ENCODE data around the gene GNLY. TPM values are rescaled to one million over a fixed set of nuclear protein-coding genes. Genes with fewer than 3 reads are reported as not detected.

Gene GNLY
- total RNA-seq, 1 donor from 2014 or later: not detected

DNA sequence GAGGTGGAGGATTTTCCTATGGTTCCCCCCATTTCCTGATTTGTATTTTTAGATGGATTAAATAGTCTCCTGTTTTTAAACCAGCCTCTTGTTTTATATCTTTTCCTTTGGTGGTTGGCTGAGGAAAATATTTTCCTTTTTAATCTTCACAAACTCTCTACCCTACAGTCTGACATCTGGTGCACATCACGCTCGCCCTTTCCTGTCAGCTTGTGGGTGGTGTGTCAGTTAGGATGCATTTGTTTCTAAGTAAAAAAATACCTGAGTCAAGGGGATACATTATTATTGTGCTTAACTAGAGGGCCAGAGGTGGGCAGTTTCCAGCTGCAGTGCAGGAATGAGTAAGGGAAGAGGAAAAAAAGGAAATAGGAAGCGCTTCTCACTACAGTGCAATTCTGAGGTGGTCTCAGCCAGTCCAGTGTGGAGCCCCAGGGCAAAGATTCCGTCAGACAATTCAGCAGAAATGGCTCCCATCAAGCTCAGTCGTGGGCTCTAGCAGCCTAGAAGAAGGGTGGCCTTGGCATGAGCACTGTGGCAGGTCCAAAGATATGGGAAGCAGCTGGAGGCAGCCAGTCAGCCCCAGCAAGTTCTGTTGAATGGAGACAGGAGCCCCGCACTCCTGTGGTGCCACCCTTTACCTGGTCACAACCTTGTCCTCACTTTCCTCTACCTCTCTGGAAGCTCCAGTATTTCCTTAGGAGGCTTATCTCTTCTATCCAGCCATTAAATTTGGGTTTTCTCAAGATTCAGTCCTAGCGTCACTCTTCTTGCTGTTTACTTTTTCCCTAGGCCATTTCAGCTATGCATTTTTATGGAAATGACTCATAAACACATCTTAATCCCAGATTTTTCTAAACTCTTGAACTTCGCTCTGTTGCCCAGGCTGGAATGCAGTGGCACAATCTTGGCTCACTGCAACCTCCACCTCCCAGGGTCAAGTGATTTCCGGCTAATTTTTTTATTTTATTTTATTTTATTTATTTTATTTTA, 44.7 kb upstream of the GNLY start:
- DNase-seq (ENCODE audit: extremely low spot score, unreplicated experiment): no peak
- H3K4me3 Mint-ChIP-seq (ENCODE audit: unreplicated experiment): no peak overlapping the region
- H3K27me3 Mint-ChIP-seq (ENCODE audit: unreplicated experiment): no peaks in the 10 kb centered on the region
- H3K27ac Mint-ChIP-seq (ENCODE audit: unreplicated experiment): peak overlapping the region; percentile 58
- peaks cover 24% of the 10 kb centered on the region for H3K4me1 Mint-ChIP-seq (ENCODE audit: unreplicated experiment)
- peaks cover 51% of the 10 kb centered on the region for H3K36me3 Mint-ChIP-seq (ENCODE audit: unreplicated experiment)
- TF ChIP-seq, protein P1, sequence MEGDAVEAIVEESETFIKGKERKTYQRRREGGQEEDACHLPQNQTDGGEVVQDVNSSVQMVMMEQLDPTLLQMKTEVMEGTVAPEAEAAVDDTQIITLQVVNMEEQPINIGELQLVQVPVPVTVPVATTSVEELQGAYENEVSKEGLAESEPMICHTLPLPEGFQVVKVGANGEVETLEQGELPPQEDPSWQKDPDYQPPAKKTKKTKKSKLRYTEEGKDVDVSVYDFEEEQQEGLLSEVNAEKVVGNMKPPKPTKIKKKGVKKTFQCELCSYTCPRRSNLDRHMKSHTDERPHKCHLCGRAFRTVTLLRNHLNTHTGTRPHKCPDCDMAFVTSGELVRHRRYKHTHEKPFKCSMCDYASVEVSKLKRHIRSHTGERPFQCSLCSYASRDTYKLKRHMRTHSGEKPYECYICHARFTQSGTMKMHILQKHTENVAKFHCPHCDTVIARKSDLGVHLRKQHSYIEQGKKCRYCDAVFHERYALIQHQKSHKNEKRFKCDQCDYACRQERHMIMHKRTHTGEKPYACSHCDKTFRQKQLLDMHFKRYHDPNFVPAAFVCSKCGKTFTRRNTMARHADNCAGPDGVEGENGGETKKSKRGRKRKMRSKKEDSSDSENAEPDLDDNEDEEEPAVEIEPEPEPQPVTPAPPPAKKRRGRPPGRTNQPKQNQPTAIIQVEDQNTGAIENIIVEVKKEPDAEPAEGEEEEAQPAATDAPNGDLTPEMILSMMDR (IDR thresholded peaks at IDR 0.05): no peak
- H3K9me3 Mint-ChIP-seq (ENCODE audit: unreplicated experiment): no peaks in the 10 kb centered on the region

DNA sequence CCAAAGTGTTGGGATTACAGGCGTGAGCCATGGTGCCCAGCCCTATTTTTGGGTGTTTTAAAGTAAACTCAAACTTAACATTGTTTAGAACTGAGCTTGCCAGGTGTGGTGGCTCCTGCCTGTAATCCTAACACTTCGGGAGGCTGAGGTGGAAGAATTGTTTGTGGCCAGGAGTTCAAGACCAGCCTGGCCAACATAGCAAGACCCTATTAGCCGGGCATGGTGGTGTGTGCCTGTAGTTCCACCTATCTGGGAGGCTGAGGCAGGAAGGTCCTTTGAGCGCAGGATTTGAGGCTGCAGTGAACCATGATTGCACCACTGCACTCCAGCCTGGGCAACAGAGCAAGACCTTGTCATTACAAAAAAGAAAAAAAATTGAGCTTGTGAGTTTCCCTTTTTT, 43.7 kb upstream of the GNLY start:
- DNase-seq (ENCODE audit: extremely low spot score, unreplicated experiment): no peak
- Mint-ChIP-seq H3K27me3 (ENCODE audit: unreplicated experiment) (no peaks in the 10 kb centered on the region), H3K4me1 (ENCODE audit: unreplicated experiment) (peaks cover 24% of the 10 kb centered on the region), H3K4me3 (ENCODE audit: unreplicated experiment) (no peak overlapping the region), H3K27ac (ENCODE audit: unreplicated experiment) (no peak overlapping the region), H3K9me3 (ENCODE audit: unreplicated experiment) (no peaks in the 10 kb centered on the region), H3K36me3 (ENCODE audit: unreplicated experiment) (peaks cover 51% of the 10 kb centered on the region)
- TF ChIP-seq, protein P1 (IDR thresholded peaks at IDR 0.05): no peak

DNA sequence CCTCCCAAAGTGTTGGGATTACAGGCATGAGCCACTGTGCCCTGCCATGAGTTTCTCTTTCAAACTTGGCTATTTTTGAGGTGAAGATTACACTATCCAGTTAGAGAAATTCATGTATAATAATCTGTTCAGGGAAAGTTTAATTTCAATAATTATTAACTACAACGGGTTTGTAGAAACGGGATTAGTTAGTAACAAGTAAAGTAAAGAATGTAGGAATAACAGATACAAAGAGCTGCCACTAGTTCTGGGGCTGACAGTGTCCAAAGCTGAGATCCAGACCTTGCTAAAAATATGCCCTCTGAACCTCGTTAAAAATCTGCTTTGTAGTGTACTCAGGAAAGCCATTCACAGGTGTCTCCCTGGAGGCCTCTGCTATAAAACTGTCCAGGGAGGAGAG, 43.1 kb upstream of the GNLY start:
- Mint-ChIP-seq H3K27ac (ENCODE audit: unreplicated experiment) (no peak overlapping the region), H3K27me3 (ENCODE audit: unreplicated experiment) (no peaks in the 10 kb centered on the region), H3K9me3 (ENCODE audit: unreplicated experiment) (no peaks in the 10 kb centered on the region), H3K4me3 (ENCODE audit: unreplicated experiment) (no peak overlapping the region), H3K4me1 (ENCODE audit: unreplicated experiment) (peaks cover 26% of the 10 kb centered on the region), H3K36me3 (ENCODE audit: unreplicated experiment) (peaks cover 47% of the 10 kb centered on the region)
- no peak for DNase-seq (ENCODE audit: extremely low spot score, unreplicated experiment)
- TF ChIP-seq, protein P1 (IDR thresholded peaks at IDR 0.05): no peak

DNA sequence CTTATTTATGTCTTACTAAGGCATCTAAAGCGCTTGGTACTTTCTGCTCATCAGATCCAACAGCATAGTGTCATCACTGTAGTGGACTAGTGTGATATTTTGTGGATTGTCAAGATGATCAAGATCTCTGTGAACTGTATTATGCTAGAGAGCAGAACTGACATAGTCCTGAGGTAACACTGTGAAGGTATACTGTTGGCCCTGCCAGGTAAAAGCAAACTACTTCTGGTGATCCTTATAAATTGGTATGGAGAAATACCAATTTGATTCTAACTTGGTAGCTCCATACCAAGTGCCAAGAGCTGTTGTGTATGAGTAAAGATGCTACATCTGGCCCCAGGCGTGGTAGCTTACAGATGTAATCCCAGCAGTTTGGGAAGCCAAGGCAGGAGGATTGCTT, 42.1 kb upstream of the GNLY start:
- Mint-ChIP-seq H3K9me3 (ENCODE audit: unreplicated experiment) (no peaks in the 10 kb centered on the region), H3K27me3 (ENCODE audit: unreplicated experiment) (no peaks in the 10 kb centered on the region), H3K4me1 (ENCODE audit: unreplicated experiment) (peaks cover 29% of the 10 kb centered on the region), H3K36me3 (ENCODE audit: unreplicated experiment) (peaks cover 43% of the 10 kb centered on the region), H3K27ac (ENCODE audit: unreplicated experiment) (no peak overlapping the region), H3K4me3 (ENCODE audit: unreplicated experiment) (no peak overlapping the region)
- no peak for DNase-seq (ENCODE audit: extremely low spot score, unreplicated experiment)
- TF ChIP-seq, protein P1 (IDR thresholded peaks at IDR 0.05): no peak

DNA sequence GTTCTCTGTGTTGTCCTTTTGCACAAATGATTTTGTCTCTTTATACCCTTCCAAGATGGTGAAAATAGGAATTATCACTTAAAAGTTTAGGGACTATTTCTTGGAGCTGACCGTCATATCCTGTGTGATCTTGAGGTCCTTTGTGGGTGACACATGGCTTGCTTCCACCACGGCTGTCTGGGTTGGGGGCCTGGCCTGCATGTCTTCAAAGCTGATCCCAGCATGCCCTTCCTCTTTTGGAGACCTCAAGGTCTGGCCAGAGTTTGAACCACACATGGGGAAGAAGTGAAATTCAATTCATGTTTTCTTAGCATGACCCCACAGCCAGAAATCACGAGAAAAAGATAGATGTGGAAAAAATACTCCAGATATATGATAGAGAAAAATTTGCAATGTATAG, 40.2 kb upstream of the GNLY start:
- Mint-ChIP-seq H3K4me1 (ENCODE audit: unreplicated experiment) (peaks cover 15% of the 10 kb centered on the region), H3K36me3 (ENCODE audit: unreplicated experiment) (peaks cover 36% of the 10 kb centered on the region), H3K27me3 (ENCODE audit: unreplicated experiment) (no peaks in the 10 kb centered on the region), H3K27ac (ENCODE audit: unreplicated experiment) (no peak overlapping the region), H3K9me3 (ENCODE audit: unreplicated experiment) (no peaks in the 10 kb centered on the region), H3K4me3 (ENCODE audit: unreplicated experiment) (no peak overlapping the region)
- DNase-seq (ENCODE audit: extremely low spot score, unreplicated experiment): no peak
- TF ChIP-seq, protein P1 (IDR thresholded peaks at IDR 0.05): no peak

Data from osteocyte (in vitro differentiated cells).